Heart left ventricle (tissue), 16 donors: ENCODE results near the gene AFF4. TPM values are rescaled to one million over a fixed set of nuclear protein-coding genes. Genes with fewer than 3 reads are reported as not detected.
"Not testable (repeated sequence)": the region's sequence is repeated elsewhere in the genome, so short reads cannot be mapped to it uniquely, and the experiment has no call there.

Experiments used
- ATAC-seq, 4 donors: fragments of 200-7000 bp; cut with Tn5 transposase; one replicate each; pipeline ENCODE4 v1.9.1; 2020 to 2022; ENCODE audit warnings: moderate library complexity in 4 of 4, mild to moderate bottlenecking in 3 of 4, moderate number of reproducible peaks in 1 of 4
- DNase-seq, 5 donors: peaks; one replicate each; pipeline ENCODE4 v3.0.0-alpha.2; 2020
- H3K27ac ChIP-seq, 12 donors: fragments of 200-600 bp; sonication (generic) in 4 of 12; one replicate each; pipeline versions ENCODE4 v1.5.0 to v1.8.0; 2016 to 2022; ENCODE audit warnings: mild to moderate bottlenecking in 2 of 12
- H3K27me3 ChIP-seq, 9 donors: fragments of 200-600 bp; sonication (generic) in 2 of 9; one replicate each; pipeline versions ENCODE4 v1.5.1 to v1.8.0; 2016 to 2022; ENCODE audit warnings: mild to moderate bottlenecking in 3 of 9
- H3K36me3 ChIP-seq, 9 donors: fragments of 200-600 bp; sonication (generic) in 2 of 9; one replicate each; pipeline versions ENCODE4 v1.5.0 to v1.8.0; 2018 to 2022; ENCODE audit warnings: mild to moderate bottlenecking in 2 of 9
- H3K4me1 ChIP-seq, 12 donors: fragments of 200-600 bp; sonication (generic) in 4 of 12; one replicate each; pipeline versions ENCODE4 v1.5.0 to v1.8.0; 2016 to 2022; ENCODE audit warnings: mild to moderate bottlenecking in 3 of 12
- H3K4me3 ChIP-seq, 12 donors: fragments of 200-600 bp; sonication (generic) in 4 of 12; one replicate each; pipeline versions ENCODE4 v1.5.0 to v1.8.0; 2017 to 2022; ENCODE audit warnings: mild to moderate bottlenecking in 9 of 12, moderate library complexity in 4 of 12
- H3K9me3 ChIP-seq, 12 donors: fragments of 200-600 bp; sonication (generic) in 4 of 12; one replicate each; pipeline versions ENCODE4 v1.5.0 to v1.8.0; 2016 to 2022; ENCODE audit warnings: mild to moderate bottlenecking in 1 of 12
- POLR2A ChIP-seq, 2 donors: fragments of 450-650 bp; IDR thresholded peaks; one replicate each; pipeline ENCODE4 v1.6.1; 2017; ENCODE audit warnings: antibody characterized with exemption in 2 of 2, mild to moderate bottlenecking in 2 of 2, moderate library complexity in 2 of 2
- WGBS, 4 donors: extraction: QIAGEN DNeasy Blood & Tissue Kit in 2 of 4; methylation state at CpG; one replicate each; pipeline versions ENCODE4 v1.1.5 to v1.1.7; 2013 to 2018; 5-methylcytosine and 5-hydroxymethylcytosine counted together
- intact Hi-C, 10 donors: fragments of 100-400 bp; cut with DNase I; formaldehyde crosslinking; loops; one replicate each; pipeline versions ENCODE4 v1.11.1 to v1.14.2; 2022
- polyA plus RNA-seq, 2 donors: library from polyadenylated mRNA; stranded (reverse); fragments of 200-250 nt; gene quantifications; one replicate each; pipeline ENCODE4 v1.2.3, GENCODE V29; 2013
- total RNA-seq, 9 donors: library from RNA; depleted of rRNA in 2 of 9; stranded (reverse); fragments of >200 nt in 2 of 9; fragmentation: NEBNext Ultra II Directional in 3 of 9; extraction: Animal tissue kit (Norgen Biotek cat#: 25700) in 3 of 9; gene quantifications; one replicate each; pipeline versions ENCODE4 v1.1.0 to v1.2.4, GENCODE V29; 2016 to 2023
- TF ChIP-seq, protein P1 (sequence below), 12 donors: fragments of 200-600 bp; sonication (generic) in 4 of 12; IDR thresholded peaks; one replicate each; pipeline versions ENCODE4 v1.5.0 to v1.8.0; 2018 to 2022; ENCODE audit warnings: antibody characterized with exemption in 12 of 12, mild to moderate bottlenecking in 5 of 12
- donor health status: ischemic (EF 13 %, LVEDD 7.1; RV severe dilation, severe dysfunction).
- donor health status: healthy with polysubstance abuse.
- donor health status: DM: no; HTN: yes; CAD: no.
- donor health status: DM: no; HTN: no; CAD: no.
- donor health status: ischemic (EF 25% LVEDD 6.9; RV normal size, moderate dysfunction).
- donor health status: ischemic (EF 25% LVEDD 5.7; RV mildly dilated, moderate dysfunction).
- donor health status: healthy.
- donor health status: DM: yes; HTN: yes; CAD: no.
- donor health status: ischemic (EF 35%, LVEDD 5.7; RV mildly dilated, moderate dysfunction).
- donor health status: nonischemic (EF 11% LVEDD 7.7; RV severe dilation, severe dysfunction).
- donor health status: DM: yes; HTN: yes; CAD: no.
- donor health status: PGD.
- donor health status: ischemic (EF 29% LVEDD 5.4; RV normal size, mild dysfunction).
- donor health status: nonischemic (EF 23%, LVEDD 6.1; RV moderate dilation, normal function).

Gene AFF4
- total and polyA plus RNA-seq, 11 donors, result 6.7 to 65.8 (median 45.1) TPM

DNA sequence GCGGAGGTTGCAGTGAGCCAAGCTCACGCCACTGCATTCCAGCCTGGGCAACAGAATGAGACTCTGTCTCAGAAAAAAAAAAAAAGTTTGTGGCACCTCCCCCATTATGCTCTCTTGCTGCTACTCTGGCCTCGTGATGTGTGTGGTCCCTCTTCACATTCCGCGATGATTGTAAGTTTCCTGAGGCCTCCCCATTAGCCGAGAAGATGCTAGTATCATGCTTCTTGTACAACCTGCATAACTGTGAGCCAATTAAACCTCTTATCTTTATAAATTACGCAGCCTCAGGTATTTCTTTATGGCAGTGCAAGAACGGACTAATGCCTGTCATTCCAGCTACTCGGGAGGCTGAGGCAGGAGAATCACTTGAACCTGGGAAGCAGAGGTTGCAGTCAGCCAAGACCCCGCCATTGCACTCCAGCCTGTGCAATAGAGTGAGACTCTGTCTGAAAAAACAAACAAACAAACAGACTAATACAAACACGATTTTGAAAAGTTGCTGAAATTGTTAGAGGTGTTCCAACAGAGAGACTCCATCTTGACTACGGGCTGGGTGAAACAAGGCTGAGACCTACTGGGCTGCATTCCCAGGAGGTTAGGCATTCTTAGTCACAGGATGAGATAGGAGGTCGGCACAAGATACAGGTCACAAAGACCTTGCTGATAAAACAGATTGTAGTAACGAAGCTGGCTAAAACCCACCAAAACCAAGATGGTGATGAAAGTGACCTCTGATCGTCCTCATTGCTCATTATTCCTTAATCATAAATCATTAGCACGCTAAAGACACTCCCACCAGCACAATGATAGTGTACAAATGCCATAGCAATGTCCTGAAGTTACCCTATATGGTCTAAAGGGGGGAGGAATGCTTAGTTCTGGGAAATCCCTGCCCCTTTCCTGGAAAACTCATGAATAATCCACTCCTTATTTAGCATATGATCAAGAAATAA, 8.3 kb upstream of the AFF4 start:
- peaks cover 0 to 2% (median 0%) of the 10 kb centered on the region in 12 donors for H3K9me3 ChIP-seq
- ATAC-seq, result no peak

DNA sequence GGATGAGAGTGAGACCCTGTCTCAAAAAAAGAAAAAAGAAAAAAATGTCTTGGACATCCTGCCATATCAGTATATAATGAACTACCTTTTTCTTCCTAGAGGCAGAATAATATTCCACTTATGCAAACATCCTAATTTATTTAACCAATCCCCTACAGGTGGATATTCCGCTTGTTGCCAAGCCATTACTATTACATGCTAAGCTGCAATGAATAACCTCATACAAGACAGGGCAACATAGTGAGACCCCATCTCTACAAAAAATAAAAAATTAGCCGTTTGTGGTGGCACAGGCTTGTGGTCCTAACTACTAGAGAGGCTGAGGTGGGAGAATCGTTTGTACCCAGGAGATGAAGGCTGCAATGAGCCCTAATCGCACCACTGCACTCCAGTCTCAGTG, 1.7 kb upstream of the AFF4 start:
- Histone ChIP-seq H3K4me3 (no peak overlapping the region), H3K9me3 (no peaks in the 10 kb centered on the region), H3K4me1 (peaks cover 0 to 31% (median 20%) of the 10 kb centered on the region in 12 donors), H3K36me3 (no peaks in the 10 kb centered on the region), H3K27ac (no peak overlapping the region), H3K27me3 (no peaks in the 10 kb centered on the region)
- ATAC-seq (no peak), DNase-seq (no peak)
- intact Hi-C loops, result loop anchor here in 1 of 10 donors (10.0 kb wide), 2 partner anchors 70 to 90 kb away; partner anchors contain the start of gene HSPA4
- 93 to 98% (median 95%) methylated on average over 4 of the region's 4 CpGs for WGBS, 4 donors
- TF ChIP-seq, protein P1, sequence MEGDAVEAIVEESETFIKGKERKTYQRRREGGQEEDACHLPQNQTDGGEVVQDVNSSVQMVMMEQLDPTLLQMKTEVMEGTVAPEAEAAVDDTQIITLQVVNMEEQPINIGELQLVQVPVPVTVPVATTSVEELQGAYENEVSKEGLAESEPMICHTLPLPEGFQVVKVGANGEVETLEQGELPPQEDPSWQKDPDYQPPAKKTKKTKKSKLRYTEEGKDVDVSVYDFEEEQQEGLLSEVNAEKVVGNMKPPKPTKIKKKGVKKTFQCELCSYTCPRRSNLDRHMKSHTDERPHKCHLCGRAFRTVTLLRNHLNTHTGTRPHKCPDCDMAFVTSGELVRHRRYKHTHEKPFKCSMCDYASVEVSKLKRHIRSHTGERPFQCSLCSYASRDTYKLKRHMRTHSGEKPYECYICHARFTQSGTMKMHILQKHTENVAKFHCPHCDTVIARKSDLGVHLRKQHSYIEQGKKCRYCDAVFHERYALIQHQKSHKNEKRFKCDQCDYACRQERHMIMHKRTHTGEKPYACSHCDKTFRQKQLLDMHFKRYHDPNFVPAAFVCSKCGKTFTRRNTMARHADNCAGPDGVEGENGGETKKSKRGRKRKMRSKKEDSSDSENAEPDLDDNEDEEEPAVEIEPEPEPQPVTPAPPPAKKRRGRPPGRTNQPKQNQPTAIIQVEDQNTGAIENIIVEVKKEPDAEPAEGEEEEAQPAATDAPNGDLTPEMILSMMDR (IDR thresholded peaks at IDR 0.05), result no peak
- no peak for TF ChIP-seq POLR2A (IDR thresholded peaks at IDR 0.05)

More for the DNA sequence above, 8.3 kb upstream of the AFF4 start:
- 69 to 74% (median 74%) methylated on average over 16 of the region's 16 CpGs for WGBS, 4 donors
- TF ChIP-seq, protein P1 (IDR thresholded peaks at IDR 0.05), result no peak
- TF ChIP-seq POLR2A (IDR thresholded peaks at IDR 0.05), result no peak
- H3K27me3 ChIP-seq, result no peaks in the 10 kb centered on the region
- no peak overlapping the region for H3K4me3 ChIP-seq
- no peak for DNase-seq
- no peaks in the 10 kb centered on the region for H3K36me3 ChIP-seq
- no peak overlapping the region for H3K27ac ChIP-seq
- no peaks in the 10 kb centered on the region for H3K4me1 ChIP-seq
- intact Hi-C loops, result loop anchor here in 1 of 10 donors (10.0 kb wide), 1 partner anchor 53 kb away; the partner anchor contains the start of gene ZCCHC10

DNA sequence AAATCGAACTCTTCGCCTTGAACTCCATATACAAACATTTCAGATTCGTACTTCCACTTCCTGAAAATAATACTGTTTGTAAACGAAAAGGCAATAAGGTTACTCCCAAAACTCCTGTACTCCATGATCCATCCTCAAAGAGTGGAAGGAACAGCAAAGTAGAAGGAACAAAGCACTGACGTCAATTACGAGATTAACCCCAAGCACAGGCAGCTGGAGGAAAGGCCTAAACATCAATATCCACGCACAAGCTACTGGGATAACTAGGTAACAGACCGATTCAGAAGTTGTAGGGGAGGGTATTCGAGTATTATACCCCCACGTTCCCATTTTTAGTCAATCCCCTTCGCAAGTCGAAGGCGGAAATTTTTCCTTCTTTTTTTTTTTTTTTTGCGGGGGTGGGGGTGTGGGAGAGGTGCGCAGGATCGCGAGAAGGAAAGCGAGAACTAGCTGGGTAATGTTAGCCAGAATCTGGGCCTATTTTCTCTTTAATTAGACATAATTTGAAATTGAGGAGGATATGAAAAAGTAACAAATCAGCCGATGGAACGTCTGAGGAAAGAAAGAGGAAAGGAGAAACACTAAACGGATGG, 909 bp downstream of the AFF4 start:
- DNase-seq, result peak in 2 of 5 donors; percentile 29 to 30
- peak overlapping the region; percentile 86 to 100 (median 98) for H3K27ac ChIP-seq
- intact Hi-C loops, result loop anchor here in 6 of 10 donors (1.0 to 10.0 kb wide), 7 partner anchors 64 to 92 kb away; partner anchors contain the start of genes HSPA4 (in 2 of the 6) and ZCCHC10 (in 2 of the 6)
- H3K36me3 ChIP-seq, result no peaks in the 10 kb centered on the region
- H3K27me3 ChIP-seq, result no peaks in the 10 kb centered on the region
- TF ChIP-seq, protein P1 (IDR thresholded peaks at IDR 0.05), result no peak
- no peak for TF ChIP-seq POLR2A (IDR thresholded peaks at IDR 0.05)
- 1% methylated on average over 21 of the region's 21 CpGs for WGBS, 4 donors
- peak overlapping the region; percentile 70 to 98 (median 92) for H3K4me3 ChIP-seq
- peak; percentile 16 to 52 (median 40) for ATAC-seq
- H3K4me1 ChIP-seq, result peaks cover 0 to 49% (median 25%) of the 10 kb centered on the region in 12 donors
- H3K9me3 ChIP-seq, result no peaks in the 10 kb centered on the region

DNA sequence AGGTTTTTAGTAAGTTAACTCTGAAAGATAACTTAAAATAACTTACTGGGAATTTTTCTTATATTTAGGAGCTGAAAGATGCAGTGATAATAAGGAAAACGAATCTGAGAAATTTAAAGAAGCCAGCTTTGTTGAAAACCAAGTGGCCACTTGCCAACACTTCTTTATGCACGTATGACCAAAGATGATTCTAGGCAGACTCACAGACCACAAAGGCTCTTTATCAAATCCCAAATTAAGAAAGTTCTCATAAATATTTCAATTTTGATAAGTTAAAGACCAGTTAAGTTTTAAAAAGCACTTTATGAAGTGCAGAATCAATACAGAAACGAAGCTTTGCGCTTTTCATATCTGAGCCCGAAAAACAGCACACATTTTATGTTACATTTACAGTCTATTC, 1.5 kb downstream of the AFF4 start:
- Histone ChIP-seq H3K27ac (peak overlapping the region; percentile 86 to 100 (median 98)), H3K4me3 (peak overlapping the region; percentile 70 to 98 (median 92)), H3K9me3 (no peaks in the 10 kb centered on the region), H3K27me3 (no peaks in the 10 kb centered on the region), H3K36me3 (no peaks in the 10 kb centered on the region), H3K4me1 (peaks cover 0 to 49% (median 25%) of the 10 kb centered on the region in 12 donors)
- ATAC-seq, result no peak
- 8 to 12% (median 10%) methylated on average over 5 of the region's 5 CpGs for WGBS, 4 donors
- intact Hi-C loops, result loop anchor here in 4 of 10 donors (2.0 to 10.0 kb wide), 4 partner anchors 67 to 93 kb away; partner anchors contain the start of gene HSPA4 (in 2 of the 4)
- TF ChIP-seq POLR2A (IDR thresholded peaks at IDR 0.05), result no peak
- TF ChIP-seq, protein P1 (IDR thresholded peaks at IDR 0.05), result no peak
- DNase-seq, result no peak

DNA sequence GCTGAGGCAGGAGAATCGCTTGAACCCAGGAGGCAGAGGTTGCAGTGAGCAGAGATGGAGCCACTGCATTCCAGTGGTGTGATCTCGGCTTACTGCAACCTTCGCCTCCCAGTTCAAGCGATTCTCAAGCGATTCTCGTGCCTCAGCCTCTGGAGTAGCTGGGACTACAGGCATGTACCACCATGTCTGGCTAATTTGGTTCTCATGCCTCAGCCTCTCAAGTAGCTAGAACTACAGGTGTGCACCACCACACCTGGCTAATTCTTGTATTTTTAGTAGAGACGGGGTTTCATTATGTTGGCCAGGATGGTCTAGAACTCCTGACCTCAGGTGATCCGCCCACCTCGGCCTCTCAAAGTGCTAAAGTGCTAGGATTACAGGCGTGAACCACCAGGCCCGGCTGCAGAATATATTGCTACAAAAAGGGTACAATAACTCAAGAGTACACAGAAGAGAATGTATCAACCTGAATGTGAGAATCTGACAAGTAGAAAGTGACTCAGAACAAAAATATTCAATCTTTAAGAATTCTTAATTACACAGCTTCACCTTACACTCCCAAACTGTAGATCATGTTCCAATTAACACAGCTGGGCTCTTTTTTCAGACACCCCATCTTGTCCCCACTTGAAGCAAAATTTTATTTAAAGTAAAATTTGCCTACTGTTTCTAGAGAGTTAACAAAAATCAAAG, 2.2 kb downstream of the AFF4 start:
- peak overlapping the region; percentile 70 to 98 (median 92) for H3K4me3 ChIP-seq
- not testable (repeated sequence) for H3K36me3 ChIP-seq, H3K27me3 ChIP-seq, H3K9me3 ChIP-seq, ATAC-seq, DNase-seq
- 83 to 92% (median 90%) methylated on average over 11 of the region's 11 CpGs for WGBS, 4 donors
- peaks cover 0 to 49% (median 25%) of the 10 kb centered on the region in 12 donors for H3K4me1 ChIP-seq
- peak overlapping the region in 4 of 12 donors; percentile 97 to 99 (median 99) for H3K27ac ChIP-seq
- intact Hi-C loops, result loop anchor here in 2 of 10 donors (5.0 to 10.0 kb wide), 3 partner anchors 66 to 94 kb away; partner anchors contain the start of gene HSPA4 (in 2 of the 2)
